Medulla oblongata (tissue), 1 donor: ENCODE data around the gene CDYL.

Experiments
- DNase-seq: peaks from one replicate; pipeline ENCODE4 v3.0.0-alpha.2; 2015; ENCODE audit errors: extremely low spot score

The CDYL gene

GRCh38 chr6:4935975-4936680 is 159.9 kb downstream of the CDYL start:
- peak; percentile 6 for DNase-seq

- DNase-seq = peak; percentile 65
These were observed 160.5 kb downstream of the CDYL start for GRCh38 chr6:4936681-4937041.

GRCh38 chr6:4937414-4937813 is 161.2 kb downstream of the CDYL start:
- DNase-seq = no peak

- DNase-seq = no peak
These were observed 163.0 kb downstream of the CDYL start for GRCh38 chr6:4939241-4939640.

GRCh38 chr6:4940416-4940815 is 164.2 kb downstream of the CDYL start:
- DNase-seq = no peak

GRCh38 chr6:4941782-4942672 is 165.8 kb downstream of the CDYL start:
- peak; percentile 10 for DNase-seq

- no peak for DNase-seq
These were observed 166.4 kb downstream of the CDYL start for GRCh38 chr6:4942673-4943009.

GRCh38 chr6:4943716-4944115 is 167.5 kb downstream of the CDYL start:
- no peak for DNase-seq

GRCh38 chr6:4944325-4944724 is 168.1 kb downstream of the CDYL start:
- no peak for DNase-seq

- DNase-seq = no peak
These were observed 170.3 kb downstream of the CDYL start for GRCh38 chr6:4946521-4946920.

GRCh38 chr6:4947716-4948115 is 171.5 kb downstream of the CDYL start:
- DNase-seq = no peak

GRCh38 chr6:4948781-4949450 is 172.7 kb downstream of the CDYL start:
- no peak for DNase-seq

- no peak for DNase-seq
These were observed 173.9 kb downstream of the CDYL start for GRCh38 chr6:4950076-4950475.

GRCh38 chr6:4950836-4951533 is 174.8 kb downstream of the CDYL start:
- no peak for DNase-seq

GRCh38 chr6:4953440-4953839 is 177.2 kb downstream of the CDYL start:
- DNase-seq = no peak

GRCh38 chr6:4956625-4957024 is 180.4 kb downstream of the CDYL start:
- no peak for DNase-seq

- no peak for DNase-seq
These were observed 181.5 kb downstream of the CDYL start for GRCh38 chr6:4957521-4958231.

- no peak for DNase-seq
These were observed 182.4 kb downstream of the CDYL start for GRCh38 chr6:4958624-4959023.

GRCh38 chr6:4961322-4962168 is 185.3 kb downstream of the CDYL start:
- DNase-seq = no peak

GRCh38 chr6:4962905-4963304 is 186.7 kb downstream of the CDYL start:
- DNase-seq = no peak
